ENCODE measurements around the gene PTPRD.

DNA sequence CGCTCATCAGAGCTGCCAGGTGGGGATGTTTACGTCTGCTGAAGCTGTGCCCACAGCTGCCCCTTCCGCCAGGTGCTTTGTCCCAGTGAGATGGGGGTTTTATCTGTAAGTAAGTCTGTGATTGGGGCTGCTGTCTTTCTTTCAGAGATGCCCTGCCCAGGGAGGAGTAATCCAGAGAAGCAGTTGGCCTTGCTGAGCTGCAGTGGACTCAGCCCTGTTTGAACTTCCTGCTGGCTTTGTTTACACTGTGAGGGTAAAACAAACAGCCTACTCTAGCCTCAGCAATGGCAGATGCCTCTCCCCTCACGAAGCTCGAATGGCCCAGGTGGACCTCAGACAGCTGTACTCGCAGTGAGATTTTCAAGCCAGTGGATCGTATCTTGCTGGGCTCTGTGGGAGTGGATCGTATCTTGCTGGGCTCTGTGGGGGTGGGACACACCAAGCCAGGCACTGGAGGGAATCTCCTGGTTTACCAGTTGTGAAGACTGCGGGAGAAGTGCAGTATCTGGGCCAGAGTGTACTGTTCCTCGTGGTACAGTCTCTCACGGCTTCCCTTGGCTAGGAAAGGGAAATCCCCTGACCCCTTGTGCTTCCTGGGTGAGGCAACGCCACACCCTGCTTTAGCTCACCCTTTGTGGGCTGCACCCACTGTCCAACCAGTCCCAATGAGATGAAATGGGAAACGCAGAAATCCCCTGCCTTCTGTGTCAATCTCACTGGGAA lies 2283.1 kb downstream of the PTPRD start:
- TF ChIP-seq, protein P1, sequence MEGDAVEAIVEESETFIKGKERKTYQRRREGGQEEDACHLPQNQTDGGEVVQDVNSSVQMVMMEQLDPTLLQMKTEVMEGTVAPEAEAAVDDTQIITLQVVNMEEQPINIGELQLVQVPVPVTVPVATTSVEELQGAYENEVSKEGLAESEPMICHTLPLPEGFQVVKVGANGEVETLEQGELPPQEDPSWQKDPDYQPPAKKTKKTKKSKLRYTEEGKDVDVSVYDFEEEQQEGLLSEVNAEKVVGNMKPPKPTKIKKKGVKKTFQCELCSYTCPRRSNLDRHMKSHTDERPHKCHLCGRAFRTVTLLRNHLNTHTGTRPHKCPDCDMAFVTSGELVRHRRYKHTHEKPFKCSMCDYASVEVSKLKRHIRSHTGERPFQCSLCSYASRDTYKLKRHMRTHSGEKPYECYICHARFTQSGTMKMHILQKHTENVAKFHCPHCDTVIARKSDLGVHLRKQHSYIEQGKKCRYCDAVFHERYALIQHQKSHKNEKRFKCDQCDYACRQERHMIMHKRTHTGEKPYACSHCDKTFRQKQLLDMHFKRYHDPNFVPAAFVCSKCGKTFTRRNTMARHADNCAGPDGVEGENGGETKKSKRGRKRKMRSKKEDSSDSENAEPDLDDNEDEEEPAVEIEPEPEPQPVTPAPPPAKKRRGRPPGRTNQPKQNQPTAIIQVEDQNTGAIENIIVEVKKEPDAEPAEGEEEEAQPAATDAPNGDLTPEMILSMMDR (IDR thresholded peaks at IDR 0.05; ENCODE audit: insufficient read depth, low read length, poor library complexity, severe bottlenecking) = no peak
- TF ChIP-seq EZH2phosphoT487 (conservative IDR thresholded peaks at IDR 0.05; ENCODE audit: low read length) = no peak
